H9 (cell line): ENCODE data around the gene TMEM185B. TPM values are rescaled to one million over a fixed set of nuclear protein-coding genes. Genes with fewer than 3 reads are reported as not detected.

Source experiments
- DNase-seq: peaks from one replicate; pipeline ENCODE4 v3.0.0-alpha.2; 2017
- H2AFZ ChIP-seq: one replicate; pipeline ENCODE4 v1.6.1; 2013; ENCODE audit warnings: mild to moderate bottlenecking, low read length, control low read depth, moderate library complexity
- H2AK5ac ChIP-seq: 2 replicates; pipeline ENCODE4 v1.6.1; 2013; ENCODE audit warnings: low read length, control low read depth, mixed read lengths; ENCODE audit not compliant: insufficient read length
- H2BK120ac ChIP-seq: one replicate; pipeline ENCODE4 v1.6.1; 2013; ENCODE audit warnings: low read depth, mild to moderate bottlenecking, low read length, control low read depth, inconsistent platforms; ENCODE audit not compliant: poor library complexity, severe bottlenecking
- H2BK12ac ChIP-seq: 2 replicates; pipeline ENCODE4 v1.6.1; 2013; ENCODE audit warnings: low read length, control low read depth, mixed read lengths, low read depth; ENCODE audit not compliant: insufficient read length
- H2BK15ac ChIP-seq: 2 replicates; pipeline ENCODE4 v1.6.1; 2013; ENCODE audit warnings: low read depth, low read length, control low read depth
- H2BK20ac ChIP-seq: one replicate; pipeline ENCODE4 v1.6.1; 2013; ENCODE audit warnings: low read depth, mild to moderate bottlenecking, low read length, control low read depth, inconsistent platforms; ENCODE audit not compliant: poor library complexity, severe bottlenecking
- H2BK5ac ChIP-seq: 2 replicates; pipeline ENCODE4 v1.6.1; 2013; ENCODE audit warnings: low read length, control low read depth, mixed read lengths; ENCODE audit not compliant: insufficient read length
- H3K14ac ChIP-seq: 2 replicates; pipeline ENCODE4 v1.6.1; 2013; ENCODE audit warnings: low read length, control low read depth; ENCODE audit not compliant: insufficient read depth
- H3K18ac ChIP-seq: 2 replicates; pipeline ENCODE4 v1.6.1; 2013; ENCODE audit warnings: low read depth, mild to moderate bottlenecking, mixed read lengths, low read length, control low read depth; ENCODE audit not compliant: insufficient read length
- H3K23ac ChIP-seq: 2 replicates; pipeline ENCODE4 v1.6.1; 2013; ENCODE audit warnings: low read length, control low read depth, mixed read lengths, low read depth; ENCODE audit not compliant: insufficient read length
- H3K23me2 ChIP-seq: 2 replicates; pipeline ENCODE4 v1.6.1; 2013; ENCODE audit warnings: low read depth, mild to moderate bottlenecking, mixed read lengths, low read length, control low read depth; ENCODE audit not compliant: insufficient read length, poor library complexity, severe bottlenecking
- H3K27ac ChIP-seq: 2 replicates; pipeline ENCODE4 v1.5.1; 2013; ENCODE audit warnings: low read length, control low read depth, mixed read lengths, low read depth; ENCODE audit not compliant: insufficient read length
- H3K27me3 ChIP-seq: 2 replicates; pipeline ENCODE4 v1.6.1; 2013; ENCODE audit warnings: low read length, control low read depth, inconsistent platforms; ENCODE audit not compliant: insufficient read depth
- H3K4ac ChIP-seq: 2 replicates; pipeline ENCODE4 v1.6.1; 2013; ENCODE audit warnings: low read depth, mild to moderate bottlenecking, control low read depth, inconsistent platforms, low read length, moderate library complexity
- H3K4me1 ChIP-seq: 2 replicates; pipeline ENCODE4 v1.6.1; 2013; ENCODE audit warnings: low read length, control low read depth, inconsistent platforms; ENCODE audit not compliant: insufficient read depth
- H3K4me2 ChIP-seq: 2 replicates; pipeline ENCODE4 v1.6.1; 2013; ENCODE audit warnings: low read length, control low read depth, mixed read lengths; ENCODE audit not compliant: insufficient read length, insufficient read depth
- H3K56ac ChIP-seq: 2 replicates; pipeline ENCODE4 v1.6.1; 2013; ENCODE audit warnings: low read depth, mild to moderate bottlenecking, mixed read lengths, low read length, control low read depth; ENCODE audit not compliant: insufficient read length
- H3K79me1 ChIP-seq: 2 replicates; pipeline ENCODE4 v1.6.1; 2013; ENCODE audit warnings: low read depth, mild to moderate bottlenecking, moderate library complexity, low read length, control low read depth, inconsistent platforms; ENCODE audit not compliant: insufficient read depth, poor library complexity, severe bottlenecking
- H3K79me2 ChIP-seq: 2 replicates; pipeline ENCODE4 v1.6.1; 2013; ENCODE audit warnings: low read length, control low read depth, inconsistent platforms; ENCODE audit not compliant: insufficient read depth
- H3K9ac ChIP-seq: 2 replicates; pipeline ENCODE4 v1.6.1; 2013; ENCODE audit warnings: low read length, control low read depth, mixed read lengths; ENCODE audit not compliant: insufficient read length; ENCODE audit errors: extremely low read depth
- H3K9me3 ChIP-seq: one replicate; pipeline ENCODE4 v1.6.1; 2013; ENCODE audit warnings: low read depth, low read length, inconsistent platforms; ENCODE audit not compliant: control insufficient read depth
- H3T11ph ChIP-seq: one replicate; pipeline ENCODE4 v1.6.1; 2013; ENCODE audit warnings: mild to moderate bottlenecking, low read length, control low read depth, inconsistent platforms
- H4K20me1 ChIP-seq: one replicate; pipeline ENCODE4 v1.6.1; 2013; ENCODE audit not compliant: control insufficient read depth, insufficient read length, insufficient read depth
- H4K5ac ChIP-seq: 2 replicates; pipeline ENCODE4 v1.6.1; 2013; ENCODE audit warnings: low read depth, mild to moderate bottlenecking, mixed read lengths, low read length, control low read depth; ENCODE audit not compliant: insufficient read length
- H4K8ac ChIP-seq: replicated peaks from 2 replicates; pipeline ENCODE4 v1.6.1; 2013; ENCODE audit warnings: low read length, control low read depth, mixed read lengths, low read depth; ENCODE audit not compliant: insufficient read length
- H4K91ac ChIP-seq: 2 replicates; pipeline ENCODE4 v1.6.1; 2013; ENCODE audit warnings: low read depth, mild to moderate bottlenecking, moderate library complexity, mixed read lengths, low read length, control low read depth; ENCODE audit not compliant: insufficient read length
- H3K27ac Mint-ChIP-seq, 3 experiments: 2 replicates in 2 of 3; 3 replicates in 1 of 3; pipeline ENCODE4 v1.8.0; 2020 to 2021; ENCODE audit warnings: mixed read lengths in 3 of 3, mild to moderate bottlenecking in 1 of 3, moderate library complexity in 1 of 3
- H3K27me3 Mint-ChIP-seq: 2 replicates; pipeline ENCODE4 v1.8.0; 2021; ENCODE audit warnings: low read depth, mild to moderate bottlenecking, moderate library complexity, mixed read lengths
- H3K36me3 Mint-ChIP-seq, 3 experiments: 2 replicates in 2 of 3; 3 replicates in 1 of 3; pipeline ENCODE4 v1.8.0; 2020 to 2021; ENCODE audit warnings: low read depth in 3 of 3, mixed read lengths in 3 of 3; ENCODE audit not compliant: insufficient read depth in 1 of 3
- H3K4me1 Mint-ChIP-seq, 2 experiments: 2 replicates each; pipeline ENCODE4 v1.8.0; 2020; ENCODE audit warnings: mixed read lengths in 2 of 2
- H3K4me3 Mint-ChIP-seq, 2 experiments: 2 replicates in 1 of 2; 3 replicates in 1 of 2; pipeline ENCODE4 v1.8.0; 2020 to 2021; ENCODE audit warnings: mild to moderate bottlenecking in 2 of 2, mixed read lengths in 2 of 2, moderate library complexity in 1 of 2
- H3K9me3 Mint-ChIP-seq, 2 experiments: 2 replicates in 1 of 2; 3 replicates in 1 of 2; pipeline ENCODE4 v1.8.0; 2020; ENCODE audit warnings: mild to moderate bottlenecking in 2 of 2, mixed read lengths in 2 of 2, moderate library complexity in 1 of 2
- WGBS: extraction: QIAGEN DNeasy Blood & Tissue Kit; methylation state at CpG from one replicate; pipeline ENCODE4 v1.1.7; 2013; ENCODE audit warnings: missing lambda C conversion rate, low lambda C conversion rate, mixed read lengths; ENCODE audit not compliant: insufficient read length; ENCODE audit errors: extremely low coverage; 5-methylcytosine and 5-hydroxymethylcytosine counted together
- total RNA-seq: library from RNA; stranded (reverse); gene quantifications from 2 replicates; pipeline ENCODE4 v1.2.1, GENCODE V29; 2021
- TF ChIP-seq, protein P1 (sequence below): fragments of 200-600 bp; sonication (generic); conservative IDR thresholded peaks from 3 replicates; pipeline ENCODE4 v1.8.0; 2021; ENCODE audit warnings: antibody characterized with exemption, mild to moderate bottlenecking

TMEM185B gene
- total RNA-seq, 1 experiment from 2014 or later, result 29.0 TPM

DNA sequence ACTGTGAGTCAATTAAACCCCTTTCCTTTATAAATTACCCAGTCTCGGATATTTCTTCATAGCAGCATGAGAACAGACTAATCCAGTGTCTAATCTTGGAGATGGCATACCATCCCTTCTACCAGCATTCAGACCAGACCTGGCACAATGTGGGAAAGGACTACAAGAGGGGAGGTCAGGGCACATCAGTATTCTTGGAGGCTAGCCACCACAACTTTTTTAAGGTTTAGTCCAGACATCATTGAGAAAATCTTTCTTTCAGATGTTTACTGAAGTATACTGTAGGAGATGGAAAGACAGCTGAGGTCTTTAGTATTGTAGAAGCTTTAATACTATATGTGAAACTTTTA, 33.4 kb upstream of the TMEM185B start:
- Histone ChIP-seq H3K4ac (no peak overlapping the region), H3K9ac (no peak overlapping the region), H3K18ac (no peak overlapping the region), H3K56ac (no peak overlapping the region), H2AFZ (no peak overlapping the region), H2AK5ac (no peak overlapping the region), H4K5ac (no peak overlapping the region), H4K8ac (no peak overlapping the region), H2BK5ac (no peak overlapping the region), H3K14ac (no peak overlapping the region), H2BK20ac (no peak overlapping the region), H3K79me2 (no peaks in the 10 kb centered on the region), H3K79me1 (no peaks in the 10 kb centered on the region), H2BK12ac (no peak overlapping the region), H3K4me1 (no peaks in the 10 kb centered on the region), H3K23me2 (peaks cover 12% of the 10 kb centered on the region), H4K91ac (no peak overlapping the region), H4K20me1 (no peaks in the 10 kb centered on the region), H2BK120ac (no peak overlapping the region), H2BK15ac (no peak overlapping the region), H3K4me2 (no peak overlapping the region), H3K27ac (no peak overlapping the region), H3K9me3 (no peaks in the 10 kb centered on the region), H3K27me3 (peaks cover 7% of the 10 kb centered on the region; the same call in 1 of the 2 replicates), H3T11ph (no peak overlapping the region), H3K23ac (no peak overlapping the region)
- H3K9me3 Mint-ChIP-seq, result peaks cover 6 to 15% of the 10 kb centered on the region in 2 experiments
- H3K27me3 Mint-ChIP-seq, result peaks cover 22% of the 10 kb centered on the region
- H3K4me1 Mint-ChIP-seq, result peaks cover 30 to 31% of the 10 kb centered on the region in 2 experiments
- no peak overlapping the region; a peak in 1 of 5 replicates for H3K4me3 Mint-ChIP-seq
- H3K36me3 Mint-ChIP-seq, result peaks cover 9 to 15% (median 11%) of the 10 kb centered on the region in 3 experiments
- WGBS, result no CpG with 5 or more reads among the region's 1 CpG
- no peak for DNase-seq
- TF ChIP-seq, protein P1, sequence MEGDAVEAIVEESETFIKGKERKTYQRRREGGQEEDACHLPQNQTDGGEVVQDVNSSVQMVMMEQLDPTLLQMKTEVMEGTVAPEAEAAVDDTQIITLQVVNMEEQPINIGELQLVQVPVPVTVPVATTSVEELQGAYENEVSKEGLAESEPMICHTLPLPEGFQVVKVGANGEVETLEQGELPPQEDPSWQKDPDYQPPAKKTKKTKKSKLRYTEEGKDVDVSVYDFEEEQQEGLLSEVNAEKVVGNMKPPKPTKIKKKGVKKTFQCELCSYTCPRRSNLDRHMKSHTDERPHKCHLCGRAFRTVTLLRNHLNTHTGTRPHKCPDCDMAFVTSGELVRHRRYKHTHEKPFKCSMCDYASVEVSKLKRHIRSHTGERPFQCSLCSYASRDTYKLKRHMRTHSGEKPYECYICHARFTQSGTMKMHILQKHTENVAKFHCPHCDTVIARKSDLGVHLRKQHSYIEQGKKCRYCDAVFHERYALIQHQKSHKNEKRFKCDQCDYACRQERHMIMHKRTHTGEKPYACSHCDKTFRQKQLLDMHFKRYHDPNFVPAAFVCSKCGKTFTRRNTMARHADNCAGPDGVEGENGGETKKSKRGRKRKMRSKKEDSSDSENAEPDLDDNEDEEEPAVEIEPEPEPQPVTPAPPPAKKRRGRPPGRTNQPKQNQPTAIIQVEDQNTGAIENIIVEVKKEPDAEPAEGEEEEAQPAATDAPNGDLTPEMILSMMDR, result no peak
- no peak overlapping the region for H3K27ac Mint-ChIP-seq
